Measurements from ENCODE around the gene FLII.

FLII gene

GRCh38 chr17:18213666-18214270 lies 44.8 kb downstream of the FLII start:
- no peak for DNase-seq

GRCh38 chr17:18208092-18208491 lies 50.4 kb downstream of the FLII start:
- DNase-seq, result no peak

- DNase-seq, result no peak
These were observed 51.6 kb downstream of the FLII start for GRCh38 chr17:18206962-18207361.

- no peak for DNase-seq
These were observed 52.7 kb downstream of the FLII start for GRCh38 chr17:18205861-18206260.

- no peak for DNase-seq
These were observed 55.2 kb downstream of the FLII start for GRCh38 chr17:18203308-18203707.

GRCh38 chr17:18201108-18201507 lies 57.4 kb downstream of the FLII start:
- no peak for DNase-seq

- no peak for DNase-seq
These were observed 60.0 kb downstream of the FLII start for GRCh38 chr17:18198530-18198929.

GRCh38 chr17:18197535-18198194 lies 60.9 kb downstream of the FLII start:
- DNase-seq, result no peak

- DNase-seq, result no peak
These were observed 63.3 kb downstream of the FLII start for GRCh38 chr17:18195246-18195645.

Measured in retina (tissue), 1 donor.